ENCODE measurements around the gene R3HDM2. TPM values are rescaled to one million over a fixed set of nuclear protein-coding genes. Genes with fewer than 3 reads are reported as not detected.

The R3HDM2 gene
- total and polyA plus RNA-seq, 4 donors = 11.3 to 75.4 (median 39.2) TPM

GRCh38 chr12:57461917-57462250 is 31.0 kb upstream of the R3HDM2 start:
- ATAC-seq (ENCODE audit: low FRiP score) = peak; percentile 1
- H3K4me3 ChIP-seq (ENCODE audit: low read length in 2 of 2) = peak overlapping the region; percentile 61 to 67
- H3K9me3 ChIP-seq (ENCODE audit: control insufficient read depth, low read length) = no peaks in the 10 kb centered on the region
- no peak for DNase-seq
- no peaks in the 10 kb centered on the region for H3K4me1 ChIP-seq (ENCODE audit: control insufficient read depth in 1 of 2, insufficient read depth in 2 of 2, low read length in 2 of 2)
- no peaks in the 10 kb centered on the region for H3K36me3 ChIP-seq (ENCODE audit: control insufficient read depth in 1 of 2, insufficient read depth in 2 of 2, low read length in 1 of 2)
- intact Hi-C loops (cut with DNase I) = no loop called here
- 1% methylated on average over 9 of the region's 9 CpGs for WGBS, 2 donors
- H3K27ac ChIP-seq (ENCODE audit: low read depth in 1 of 2, low read length in 2 of 2) = peak overlapping the region in 1 of 2 donors; percentile 48
- no peaks in the 10 kb centered on the region for H3K27me3 ChIP-seq (ENCODE audit: control insufficient read depth in 1 of 2, insufficient read depth in 2 of 2, low read length in 1 of 2)

- WGBS, 2 donors = 1% methylated on average over 29 to 32 of the region's 32 CpGs
Measured at GRCh38 chr12:57461276-57461916, 30.6 kb upstream of the R3HDM2 start.

GRCh38 chr12:57460841-57461275 is 30.0 kb upstream of the R3HDM2 start:
- Histone ChIP-seq H3K27ac (ENCODE audit: low read depth in 1 of 2, low read length in 2 of 2) (no peak overlapping the region), H3K4me1 (ENCODE audit: control insufficient read depth in 1 of 2, insufficient read depth in 2 of 2, low read length in 2 of 2) (no peaks in the 10 kb centered on the region), H3K36me3 (ENCODE audit: control insufficient read depth in 1 of 2, insufficient read depth in 2 of 2, low read length in 1 of 2) (no peaks in the 10 kb centered on the region), H3K9me3 (ENCODE audit: control insufficient read depth, low read length) (no peaks in the 10 kb centered on the region), H3K27me3 (ENCODE audit: control insufficient read depth in 1 of 2, insufficient read depth in 2 of 2, low read length in 1 of 2) (no peaks in the 10 kb centered on the region), H3K4me3 (ENCODE audit: low read length in 2 of 2) (peak overlapping the region in 1 of 2 donors; percentile 67)
- whole genome bisulfite sequencing, 2 donors = 1% methylated on average over 14 to 19 of the region's 19 CpGs
- DNase-seq (no peak), ATAC-seq (ENCODE audit: low FRiP score) (no peak)
- intact Hi-C loops (cut with DNase I) = no loop called here

More at GRCh38 chr12:57461276-57461916, 30.6 kb upstream of the R3HDM2 start:
- Histone ChIP-seq H3K9me3 (ENCODE audit: control insufficient read depth, low read length) (no peaks in the 10 kb centered on the region), H3K27ac (ENCODE audit: low read depth in 1 of 2, low read length in 2 of 2) (peak overlapping the region in 1 of 2 donors; percentile 48), H3K36me3 (ENCODE audit: control insufficient read depth in 1 of 2, insufficient read depth in 2 of 2, low read length in 1 of 2) (no peaks in the 10 kb centered on the region), H3K27me3 (ENCODE audit: control insufficient read depth in 1 of 2, insufficient read depth in 2 of 2, low read length in 1 of 2) (no peaks in the 10 kb centered on the region), H3K4me1 (ENCODE audit: control insufficient read depth in 1 of 2, insufficient read depth in 2 of 2, low read length in 2 of 2) (no peaks in the 10 kb centered on the region), H3K4me3 (ENCODE audit: low read length in 2 of 2) (peak overlapping the region; percentile 61 to 67)
- peak; percentile 85 to 94 for DNase-seq
- intact Hi-C loops (cut with DNase I) = no loop called here
- peak; percentile 78 for ATAC-seq (ENCODE audit: low FRiP score)

- DNase-seq (no peak), ATAC-seq (ENCODE audit: low FRiP score) (no peak)
- Histone ChIP-seq H3K4me1 (ENCODE audit: control insufficient read depth in 1 of 2, insufficient read depth in 2 of 2, low read length in 2 of 2) (no peaks in the 10 kb centered on the region), H3K27ac (ENCODE audit: low read depth in 1 of 2, low read length in 2 of 2) (no peak overlapping the region), H3K9me3 (ENCODE audit: control insufficient read depth, low read length) (no peaks in the 10 kb centered on the region), H3K27me3 (ENCODE audit: control insufficient read depth in 1 of 2, insufficient read depth in 2 of 2, low read length in 1 of 2) (no peaks in the 10 kb centered on the region), H3K36me3 (ENCODE audit: control insufficient read depth in 1 of 2, insufficient read depth in 2 of 2, low read length in 1 of 2) (no peaks in the 10 kb centered on the region), H3K4me3 (ENCODE audit: low read length in 2 of 2) (peak overlapping the region in 1 of 2 donors; percentile 67)
- intact Hi-C loops (cut with DNase I) = no loop called here
- 1 to 2% methylated on average over 6 of the region's 6 CpGs for WGBS, 2 donors
Measured at GRCh38 chr12:57460468-57460784, 29.6 kb upstream of the R3HDM2 start.

GRCh38 chr12:57459750-57460467 is 29.1 kb upstream of the R3HDM2 start, which contains the start of gene GLI1:
TSS of gene GLI1 (plus strand) at chr12:57459785. CDS start at chr12:57463692, 3,907 bp downstream.
- H3K4me1 ChIP-seq (ENCODE audit: control insufficient read depth in 1 of 2, insufficient read depth in 2 of 2, low read length in 2 of 2) = no peaks in the 10 kb centered on the region
- peak within 1 kb of the TSS in 1 of 2 donors; percentile 43 for H3K27ac ChIP-seq (ENCODE audit: low read depth in 1 of 2, low read length in 2 of 2)
- ATAC-seq (ENCODE audit: low FRiP score) = no peak
- WGBS, 2 donors = 1 to 2% methylated on average over 7 to 36 of the region's 36 CpGs
- no peaks in the 10 kb centered on the region for H3K9me3 ChIP-seq (ENCODE audit: control insufficient read depth, low read length)
- no peaks in the 10 kb centered on the region for H3K27me3 ChIP-seq (ENCODE audit: control insufficient read depth in 1 of 2, insufficient read depth in 2 of 2, low read length in 1 of 2)
- H3K4me3 ChIP-seq (ENCODE audit: low read length in 2 of 2) = peak within 1 kb of the TSS; percentile 67 to 70
- no peak for DNase-seq
- intact Hi-C loops (cut with DNase I) = no loop called here
- H3K36me3 ChIP-seq (ENCODE audit: control insufficient read depth in 1 of 2, insufficient read depth in 2 of 2, low read length in 1 of 2) = no peaks in the 10 kb centered on the region

- ATAC-seq (ENCODE audit: low FRiP score) (peak; percentile 89), DNase-seq (peak; percentile 97 to 98)
- no peaks in the 10 kb centered on the region for H3K27me3 ChIP-seq (ENCODE audit: control insufficient read depth in 1 of 2, insufficient read depth in 2 of 2, low read length in 1 of 2)
- H3K4me3 ChIP-seq (ENCODE audit: low read length in 2 of 2) = peak overlapping the region; percentile 67 to 70
- H3K4me1 ChIP-seq (ENCODE audit: control insufficient read depth in 1 of 2, insufficient read depth in 2 of 2, low read length in 2 of 2) = no peaks in the 10 kb centered on the region
- no peaks in the 10 kb centered on the region for H3K36me3 ChIP-seq (ENCODE audit: control insufficient read depth in 1 of 2, insufficient read depth in 2 of 2, low read length in 1 of 2)
- no peaks in the 10 kb centered on the region for H3K9me3 ChIP-seq (ENCODE audit: control insufficient read depth, low read length)
- intact Hi-C loops (cut with DNase I) = no loop called here
- peak overlapping the region in 1 of 2 donors; percentile 43 for H3K27ac ChIP-seq (ENCODE audit: low read depth in 1 of 2, low read length in 2 of 2)
- 0 to 1% methylated on average over 24 of the region's 24 CpGs for WGBS, 2 donors
Measured at GRCh38 chr12:57459055-57459749, 28.4 kb upstream of the R3HDM2 start.

GRCh38 chr12:57458665-57459054 is 27.8 kb upstream of the R3HDM2 start:
- Histone ChIP-seq H3K4me1 (ENCODE audit: control insufficient read depth in 1 of 2, insufficient read depth in 2 of 2, low read length in 2 of 2) (no peaks in the 10 kb centered on the region), H3K9me3 (ENCODE audit: control insufficient read depth, low read length) (no peaks in the 10 kb centered on the region), H3K27me3 (ENCODE audit: control insufficient read depth in 1 of 2, insufficient read depth in 2 of 2, low read length in 1 of 2) (no peaks in the 10 kb centered on the region), H3K4me3 (ENCODE audit: low read length in 2 of 2) (no peak overlapping the region), H3K27ac (ENCODE audit: low read depth in 1 of 2, low read length in 2 of 2) (no peak overlapping the region), H3K36me3 (ENCODE audit: control insufficient read depth in 1 of 2, insufficient read depth in 2 of 2, low read length in 1 of 2) (no peaks in the 10 kb centered on the region)
- ATAC-seq (ENCODE audit: low FRiP score) = no peak
- 28 to 29% methylated on average over 3 of the region's 3 CpGs for WGBS, 2 donors
- DNase-seq = no peak
- intact Hi-C loops (cut with DNase I) = no loop called here

- no peak for DNase-seq
- no peaks in the 10 kb centered on the region for H3K9me3 ChIP-seq (ENCODE audit: control insufficient read depth, low read length)
- WGBS, 2 donors = 67 to 77% methylated on average over 6 of the region's 6 CpGs
Measured at GRCh38 chr12:57456737-57457490, 26.1 kb upstream of the R3HDM2 start.

More at GRCh38 chr12:57456737-57457490, 26.1 kb upstream of the R3HDM2 start:
- ATAC-seq (ENCODE audit: low FRiP score) = no peak
- Histone ChIP-seq H3K27me3 (ENCODE audit: control insufficient read depth in 1 of 2, insufficient read depth in 2 of 2, low read length in 1 of 2) (no peaks in the 10 kb centered on the region), H3K4me3 (ENCODE audit: low read length in 2 of 2) (no peak overlapping the region), H3K4me1 (ENCODE audit: control insufficient read depth in 1 of 2, insufficient read depth in 2 of 2, low read length in 2 of 2) (no peaks in the 10 kb centered on the region), H3K27ac (ENCODE audit: low read depth in 1 of 2, low read length in 2 of 2) (no peak overlapping the region), H3K36me3 (ENCODE audit: control insufficient read depth in 1 of 2, insufficient read depth in 2 of 2, low read length in 1 of 2) (no peaks in the 10 kb centered on the region)
- intact Hi-C loops (cut with DNase I) = no loop called here
